ENCODE results near the gene CDKAL1.

CDKAL1 gene

DNA sequence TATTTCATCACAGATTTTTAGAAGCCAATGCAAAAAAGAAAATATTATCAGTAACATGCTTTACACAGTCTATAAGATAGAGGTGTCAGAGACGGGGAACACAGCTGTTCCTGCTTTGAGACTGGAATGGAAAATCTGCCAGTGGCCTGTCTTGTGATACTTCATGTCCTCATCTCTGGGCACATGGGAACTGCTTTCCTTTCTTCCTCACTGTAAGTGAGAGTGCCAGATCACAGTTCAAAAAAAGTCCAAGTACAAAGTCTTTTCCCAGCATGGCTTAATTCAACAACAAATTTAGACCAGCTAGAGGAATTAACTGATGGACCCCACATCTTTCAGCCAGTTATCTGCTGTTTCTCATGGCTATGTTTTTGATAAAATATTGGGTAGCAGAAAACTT is 490.4 kb downstream of the CDKAL1 start:
- H3K9me3 ChIP-seq (ENCODE audit: control insufficient read depth in 1 of 2, low read length in 2 of 2): peaks cover 0 to 6% of the 10 kb centered on the region in 2 donors
- H3K27me3 ChIP-seq (ENCODE audit: control insufficient read depth in 1 of 2, insufficient read depth in 2 of 2, low read length in 2 of 2): no peaks in the 10 kb centered on the region
- no peaks in the 10 kb centered on the region for H3K36me3 ChIP-seq (ENCODE audit: control insufficient read depth in 1 of 2, insufficient read depth in 2 of 2, low read length in 2 of 2)
- no peak overlapping the region for H3K27ac ChIP-seq (ENCODE audit: low read depth, low read length)
- no peaks in the 10 kb centered on the region for H3K4me1 ChIP-seq (ENCODE audit: control insufficient read depth in 1 of 2, insufficient read depth in 2 of 2, low read length in 2 of 2)
- no peak overlapping the region for H3K4me3 ChIP-seq (ENCODE audit: low read depth in 1 of 2, low read length in 2 of 2)
- no peak overlapping the region for H3K9ac ChIP-seq (ENCODE audit: low read depth in 1 of 2, low read length in 2 of 2)

DNA sequence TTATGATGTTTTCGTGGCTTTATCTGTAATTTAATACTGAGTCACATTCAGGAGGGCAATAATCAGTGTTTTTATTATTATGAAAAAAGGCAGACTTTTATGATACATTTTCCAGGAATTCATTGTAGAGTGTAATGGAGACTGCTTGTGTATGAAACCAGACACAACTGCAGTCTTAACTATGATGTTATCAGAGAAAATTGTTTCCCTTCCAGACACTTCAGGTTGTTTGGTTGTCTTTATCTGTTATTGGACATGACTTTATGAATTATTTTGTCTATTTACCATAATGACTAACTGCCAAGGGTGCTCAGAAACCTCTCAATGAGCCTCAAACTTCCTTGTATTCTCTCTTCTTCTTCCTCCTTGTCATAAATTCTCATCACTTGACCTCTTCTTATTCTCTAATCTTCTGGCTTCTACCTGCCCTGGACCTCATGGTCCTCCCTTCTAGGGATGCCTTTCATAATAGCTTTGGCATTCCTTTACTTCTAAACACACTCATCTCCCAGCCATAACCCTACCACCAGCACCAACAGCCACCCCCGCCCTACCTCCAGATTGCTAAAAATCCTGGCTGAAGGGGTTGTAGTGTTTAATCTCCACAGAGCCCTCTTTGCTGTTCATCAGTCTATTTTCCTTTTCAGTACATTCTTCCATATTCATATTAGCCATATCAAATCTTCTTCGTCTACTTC is 492.5 kb downstream of the CDKAL1 start:
- Histone ChIP-seq H3K9me3 (ENCODE audit: control insufficient read depth in 1 of 2, low read length in 2 of 2) (peaks cover 0 to 6% of the 10 kb centered on the region in 2 donors), H3K27ac (ENCODE audit: low read depth, low read length) (no peak overlapping the region), H3K36me3 (ENCODE audit: control insufficient read depth in 1 of 2, insufficient read depth in 2 of 2, low read length in 2 of 2) (no peaks in the 10 kb centered on the region), H3K27me3 (ENCODE audit: control insufficient read depth in 1 of 2, insufficient read depth in 2 of 2, low read length in 2 of 2) (no peaks in the 10 kb centered on the region), H3K9ac (ENCODE audit: low read depth in 1 of 2, low read length in 2 of 2) (no peak overlapping the region), H3K4me1 (ENCODE audit: control insufficient read depth in 1 of 2, insufficient read depth in 2 of 2, low read length in 2 of 2) (no peaks in the 10 kb centered on the region), H3K4me3 (ENCODE audit: low read depth in 1 of 2, low read length in 2 of 2) (no peak overlapping the region)

DNA sequence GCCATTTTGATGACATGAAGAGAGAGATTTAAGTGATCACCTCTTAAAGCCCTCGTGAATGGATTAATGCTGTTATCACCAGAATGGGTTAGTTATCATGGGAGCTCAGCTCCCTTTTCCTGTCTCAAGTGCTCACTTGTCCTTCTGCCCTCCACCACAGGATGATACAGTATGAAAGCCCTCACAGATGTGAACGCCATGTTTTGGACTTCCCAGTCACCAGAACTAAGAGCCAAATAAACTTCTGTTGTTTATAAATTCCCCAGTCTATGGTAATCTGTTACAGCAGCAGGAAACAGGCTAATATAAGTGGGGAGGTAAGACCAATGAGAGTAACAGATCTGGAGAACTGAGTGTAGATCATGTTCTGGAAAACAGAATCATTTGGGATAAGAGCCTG is 493.2 kb downstream of the CDKAL1 start:
- Histone ChIP-seq H3K4me3 (ENCODE audit: low read depth in 1 of 2, low read length in 2 of 2) (no peak overlapping the region), H3K27me3 (ENCODE audit: control insufficient read depth in 1 of 2, insufficient read depth in 2 of 2, low read length in 2 of 2) (no peaks in the 10 kb centered on the region), H3K36me3 (ENCODE audit: control insufficient read depth in 1 of 2, insufficient read depth in 2 of 2, low read length in 2 of 2) (no peaks in the 10 kb centered on the region), H3K9me3 (ENCODE audit: control insufficient read depth in 1 of 2, low read length in 2 of 2) (peaks cover 0 to 6% of the 10 kb centered on the region in 2 donors), H3K9ac (ENCODE audit: low read depth in 1 of 2, low read length in 2 of 2) (no peak overlapping the region), H3K27ac (ENCODE audit: low read depth, low read length) (no peak overlapping the region), H3K4me1 (ENCODE audit: control insufficient read depth in 1 of 2, insufficient read depth in 2 of 2, low read length in 2 of 2) (no peaks in the 10 kb centered on the region)

DNA sequence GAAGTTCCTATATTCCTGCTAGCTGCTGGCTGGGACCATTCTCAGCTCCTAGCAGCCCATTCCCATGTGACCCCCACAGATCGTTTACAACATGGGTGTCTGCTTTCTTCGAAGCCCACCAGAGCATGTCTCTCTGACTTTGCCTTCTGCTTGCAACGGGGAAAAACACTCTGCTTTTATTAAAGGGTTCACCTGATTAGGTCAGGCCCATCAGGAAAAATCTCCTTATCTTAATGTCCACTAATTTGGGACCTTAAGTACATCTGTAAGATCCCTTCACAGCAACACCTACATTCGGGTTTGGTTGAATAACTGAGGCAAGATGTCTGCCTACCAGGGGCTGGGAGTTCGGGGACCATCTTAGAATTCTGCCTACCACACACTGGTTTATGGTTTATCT is 496.9 kb downstream of the CDKAL1 start:
- Histone ChIP-seq H3K4me1 (ENCODE audit: control insufficient read depth in 1 of 2, insufficient read depth in 2 of 2, low read length in 2 of 2) (no peaks in the 10 kb centered on the region), H3K27me3 (ENCODE audit: control insufficient read depth in 1 of 2, insufficient read depth in 2 of 2, low read length in 2 of 2) (no peaks in the 10 kb centered on the region), H3K4me3 (ENCODE audit: low read depth in 1 of 2, low read length in 2 of 2) (no peak overlapping the region), H3K36me3 (ENCODE audit: control insufficient read depth in 1 of 2, insufficient read depth in 2 of 2, low read length in 2 of 2) (no peaks in the 10 kb centered on the region), H3K9me3 (ENCODE audit: control insufficient read depth in 1 of 2, low read length in 2 of 2) (peaks cover 0 to 6% of the 10 kb centered on the region in 2 donors), H3K27ac (ENCODE audit: low read depth, low read length) (no peak overlapping the region), H3K9ac (ENCODE audit: low read depth in 1 of 2, low read length in 2 of 2) (no peak overlapping the region)

DNA sequence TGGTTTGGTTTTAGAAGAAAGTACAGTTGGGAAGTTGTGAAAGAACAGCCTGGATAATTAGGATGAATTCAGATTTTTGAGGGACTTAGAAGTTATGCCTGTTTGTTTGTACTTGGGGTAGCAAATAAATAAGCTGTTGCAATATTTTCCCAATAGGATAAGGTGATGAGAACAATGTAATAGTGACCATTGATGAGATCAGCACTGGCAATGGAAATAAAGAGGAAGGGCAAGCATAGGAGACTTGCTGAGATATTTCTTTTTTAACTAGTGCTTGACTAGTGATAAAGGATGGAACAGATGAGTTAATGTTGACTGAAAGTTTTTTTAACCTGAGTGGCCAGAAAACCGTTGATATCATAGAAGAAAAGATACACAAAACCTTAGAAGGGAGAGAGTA is 498.8 kb downstream of the CDKAL1 start:
- Histone ChIP-seq H3K9ac (ENCODE audit: low read depth in 1 of 2, low read length in 2 of 2) (no peak overlapping the region), H3K27ac (ENCODE audit: low read depth, low read length) (no peak overlapping the region), H3K27me3 (ENCODE audit: control insufficient read depth in 1 of 2, insufficient read depth in 2 of 2, low read length in 2 of 2) (no peaks in the 10 kb centered on the region), H3K36me3 (ENCODE audit: control insufficient read depth in 1 of 2, insufficient read depth in 2 of 2, low read length in 2 of 2) (no peaks in the 10 kb centered on the region), H3K9me3 (ENCODE audit: control insufficient read depth in 1 of 2, low read length in 2 of 2) (no peaks in the 10 kb centered on the region), H3K4me3 (ENCODE audit: low read depth in 1 of 2, low read length in 2 of 2) (no peak overlapping the region), H3K4me1 (ENCODE audit: control insufficient read depth in 1 of 2, insufficient read depth in 2 of 2, low read length in 2 of 2) (no peaks in the 10 kb centered on the region)

DNA sequence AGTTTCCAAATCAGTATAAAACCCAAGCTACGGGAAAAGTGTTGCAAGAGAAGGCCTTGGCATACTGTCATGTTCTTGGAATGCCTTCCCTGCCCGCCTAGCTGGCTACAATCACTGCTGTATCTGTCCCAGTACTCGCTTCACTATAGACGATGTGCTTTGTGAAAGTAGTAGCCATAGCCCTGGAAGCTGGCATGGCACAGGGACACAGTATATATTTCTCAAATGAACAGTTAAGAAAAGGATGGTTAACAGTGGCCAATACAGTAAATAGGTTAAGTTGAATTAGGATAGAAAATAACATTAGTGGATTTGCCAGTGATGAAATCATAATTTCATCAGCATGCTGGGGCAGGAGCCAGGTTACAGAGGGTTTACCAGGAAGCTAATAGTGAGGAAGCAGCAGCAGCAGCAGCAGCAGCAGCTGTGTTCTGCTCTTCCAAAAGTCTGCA is 499.3 kb downstream of the CDKAL1 start:
- no peaks in the 10 kb centered on the region for H3K4me1 ChIP-seq (ENCODE audit: control insufficient read depth in 1 of 2, insufficient read depth in 2 of 2, low read length in 2 of 2)
- H3K9me3 ChIP-seq (ENCODE audit: control insufficient read depth in 1 of 2, low read length in 2 of 2): no peaks in the 10 kb centered on the region
- no peaks in the 10 kb centered on the region for H3K27me3 ChIP-seq (ENCODE audit: control insufficient read depth in 1 of 2, insufficient read depth in 2 of 2, low read length in 2 of 2)
- H3K4me3 ChIP-seq (ENCODE audit: low read depth in 1 of 2, low read length in 2 of 2): no peak overlapping the region
- no peaks in the 10 kb centered on the region for H3K36me3 ChIP-seq (ENCODE audit: control insufficient read depth in 1 of 2, insufficient read depth in 2 of 2, low read length in 2 of 2)
- H3K9ac ChIP-seq (ENCODE audit: low read depth in 1 of 2, low read length in 2 of 2): no peak overlapping the region
- no peak overlapping the region for H3K27ac ChIP-seq (ENCODE audit: low read depth, low read length)

DNA sequence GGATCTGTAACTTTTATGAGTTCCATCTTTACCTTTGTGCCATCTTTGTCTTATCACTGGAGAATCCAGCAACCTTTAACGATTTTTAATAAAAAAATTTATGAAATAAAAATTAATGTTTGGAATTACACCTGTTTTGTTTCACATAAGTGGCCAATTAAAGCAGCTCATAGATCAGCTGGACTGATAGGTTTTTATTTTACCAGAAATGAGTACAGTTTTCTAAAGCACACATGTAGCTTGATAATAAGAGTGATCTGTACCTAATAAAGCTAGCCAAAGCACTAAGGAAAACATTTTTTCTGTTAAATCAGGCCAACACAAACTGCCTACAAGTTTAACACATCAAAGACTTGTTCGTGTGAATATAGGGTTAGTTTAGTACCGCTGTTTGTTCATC is 500.1 kb downstream of the CDKAL1 start:
- Histone ChIP-seq H3K27ac (ENCODE audit: low read depth, low read length) (no peak overlapping the region), H3K9me3 (ENCODE audit: control insufficient read depth in 1 of 2, low read length in 2 of 2) (no peaks in the 10 kb centered on the region), H3K36me3 (ENCODE audit: control insufficient read depth in 1 of 2, insufficient read depth in 2 of 2, low read length in 2 of 2) (no peaks in the 10 kb centered on the region), H3K9ac (ENCODE audit: low read depth in 1 of 2, low read length in 2 of 2) (no peak overlapping the region), H3K4me3 (ENCODE audit: low read depth in 1 of 2, low read length in 2 of 2) (no peak overlapping the region), H3K27me3 (ENCODE audit: control insufficient read depth in 1 of 2, insufficient read depth in 2 of 2, low read length in 2 of 2) (no peaks in the 10 kb centered on the region), H3K4me1 (ENCODE audit: control insufficient read depth in 1 of 2, insufficient read depth in 2 of 2, low read length in 2 of 2) (no peaks in the 10 kb centered on the region)

DNA sequence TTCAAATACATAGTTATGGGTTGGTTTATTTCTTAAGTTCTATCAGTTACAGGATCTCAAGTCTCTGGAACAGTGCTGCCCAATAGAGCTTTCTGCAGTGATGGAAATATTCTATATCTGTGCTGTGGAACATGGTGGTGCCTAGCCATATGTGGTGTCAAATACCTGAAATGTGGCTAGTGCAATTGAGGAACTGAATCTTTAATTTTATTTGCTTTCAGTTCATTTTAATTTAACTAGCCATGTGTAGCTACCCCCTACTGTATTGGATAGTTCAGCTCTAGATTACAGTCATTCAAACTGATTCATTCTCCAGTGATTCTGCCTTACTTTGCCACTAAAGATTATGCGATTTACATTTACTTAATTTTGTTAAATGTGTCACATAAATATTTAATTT is 503.2 kb downstream of the CDKAL1 start:
- no peak overlapping the region for H3K9ac ChIP-seq (ENCODE audit: low read depth in 1 of 2, low read length in 2 of 2)
- no peak overlapping the region for H3K27ac ChIP-seq (ENCODE audit: low read depth, low read length)
- H3K4me3 ChIP-seq (ENCODE audit: low read depth in 1 of 2, low read length in 2 of 2): no peak overlapping the region
- no peaks in the 10 kb centered on the region for H3K36me3 ChIP-seq (ENCODE audit: control insufficient read depth in 1 of 2, insufficient read depth in 2 of 2, low read length in 2 of 2)
- no peaks in the 10 kb centered on the region for H3K9me3 ChIP-seq (ENCODE audit: control insufficient read depth in 1 of 2, low read length in 2 of 2)
- H3K27me3 ChIP-seq (ENCODE audit: control insufficient read depth in 1 of 2, insufficient read depth in 2 of 2, low read length in 2 of 2): no peaks in the 10 kb centered on the region
- no peaks in the 10 kb centered on the region for H3K4me1 ChIP-seq (ENCODE audit: control insufficient read depth in 1 of 2, insufficient read depth in 2 of 2, low read length in 2 of 2)

DNA sequence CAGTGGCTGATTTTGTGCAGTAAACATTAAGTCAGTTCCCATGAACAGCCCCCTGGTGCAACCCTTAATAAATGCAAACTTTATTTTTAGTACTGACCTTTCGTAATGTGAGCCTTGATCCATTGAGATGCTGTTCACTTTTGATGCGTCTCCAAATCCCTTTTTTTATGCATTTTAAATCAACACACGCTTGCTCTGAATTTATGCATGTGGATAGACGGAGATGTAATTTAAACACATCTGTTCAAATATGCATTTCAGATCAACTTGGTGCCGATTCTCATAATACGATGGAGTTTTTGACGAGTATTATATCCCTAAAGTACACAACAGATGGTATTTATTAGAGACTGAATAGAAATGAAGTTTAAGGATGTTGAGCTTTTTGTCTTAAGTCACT is 505.7 kb downstream of the CDKAL1 start:
- no peaks in the 10 kb centered on the region for H3K9me3 ChIP-seq (ENCODE audit: control insufficient read depth in 1 of 2, low read length in 2 of 2)
- H3K9ac ChIP-seq (ENCODE audit: low read depth in 1 of 2, low read length in 2 of 2): no peak overlapping the region
- no peaks in the 10 kb centered on the region for H3K36me3 ChIP-seq (ENCODE audit: control insufficient read depth in 1 of 2, insufficient read depth in 2 of 2, low read length in 2 of 2)
- H3K27ac ChIP-seq (ENCODE audit: low read depth, low read length): no peak overlapping the region
- no peak overlapping the region for H3K4me3 ChIP-seq (ENCODE audit: low read depth in 1 of 2, low read length in 2 of 2)
- no peaks in the 10 kb centered on the region for H3K27me3 ChIP-seq (ENCODE audit: control insufficient read depth in 1 of 2, insufficient read depth in 2 of 2, low read length in 2 of 2)
- no peaks in the 10 kb centered on the region for H3K4me1 ChIP-seq (ENCODE audit: control insufficient read depth in 1 of 2, insufficient read depth in 2 of 2, low read length in 2 of 2)

DNA sequence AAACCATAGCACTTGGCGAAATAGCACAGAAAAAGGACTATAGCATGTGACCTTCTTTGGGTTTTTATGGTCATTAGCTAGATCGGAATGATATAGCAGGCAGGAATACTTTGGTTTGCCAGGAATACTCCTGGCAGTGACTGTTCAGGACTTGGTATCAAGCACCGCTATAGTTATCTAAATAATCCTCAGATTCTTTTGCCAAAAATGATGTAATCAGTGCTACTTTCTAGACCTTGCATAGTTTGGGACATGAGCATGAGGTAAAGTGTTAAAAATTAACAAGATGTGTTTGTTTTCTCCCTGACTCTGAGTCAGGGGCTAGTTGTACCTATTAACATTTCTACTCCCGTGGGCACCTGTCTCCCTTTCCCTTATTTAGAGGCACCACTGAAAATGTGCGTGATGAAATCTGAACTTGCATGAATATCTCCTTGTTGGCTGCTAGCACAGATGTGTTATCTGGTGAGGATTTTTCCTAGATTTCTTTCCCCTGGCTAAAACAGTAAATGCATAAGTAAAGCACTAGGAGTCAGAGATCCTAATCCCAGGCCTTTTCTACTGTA is 511.0 kb downstream of the CDKAL1 start:
- H3K36me3 ChIP-seq (ENCODE audit: control insufficient read depth in 1 of 2, insufficient read depth in 2 of 2, low read length in 2 of 2): no peaks in the 10 kb centered on the region
- H3K9me3 ChIP-seq (ENCODE audit: control insufficient read depth in 1 of 2, low read length in 2 of 2): no peaks in the 10 kb centered on the region
- no peak overlapping the region for H3K27ac ChIP-seq (ENCODE audit: low read depth, low read length)
- no peaks in the 10 kb centered on the region for H3K4me1 ChIP-seq (ENCODE audit: control insufficient read depth in 1 of 2, insufficient read depth in 2 of 2, low read length in 2 of 2)
- no peak overlapping the region for H3K4me3 ChIP-seq (ENCODE audit: low read depth in 1 of 2, low read length in 2 of 2)
- no peaks in the 10 kb centered on the region for H3K27me3 ChIP-seq (ENCODE audit: control insufficient read depth in 1 of 2, insufficient read depth in 2 of 2, low read length in 2 of 2)
- no peak overlapping the region for H3K9ac ChIP-seq (ENCODE audit: low read depth in 1 of 2, low read length in 2 of 2)
